T-helper 9 cell (primary cell): ENCODE measurements around the gene B3GNT7.
"Not testable (repeated sequence)": the region's sequence is repeated elsewhere in the genome, so short reads cannot be mapped to it uniquely, and the experiment has no call there.

Source experiments
- DNase-seq: peaks from one replicate; pipeline ENCODE4 v3.0.0-alpha.2; 2020

The B3GNT7 gene

GRCh38 chr2:231364961-231365810 lies 30.3 kb upstream of the B3GNT7 start:
- no peak for DNase-seq

GRCh38 chr2:231367178-231367577 lies 28.3 kb upstream of the B3GNT7 start:
- DNase-seq = no peak

GRCh38 chr2:231369580-231370428 lies 25.7 kb upstream of the B3GNT7 start:
- DNase-seq = no peak

GRCh38 chr2:231370429-231370748 lies 25.1 kb upstream of the B3GNT7 start:
- no peak for DNase-seq

- DNase-seq = no peak
These were observed 24.6 kb upstream of the B3GNT7 start for GRCh38 chr2:231370749-231371429.

GRCh38 chr2:231371430-231372054 lies 24.0 kb upstream of the B3GNT7 start:
- DNase-seq = no peak

- no peak for DNase-seq
These were observed 23.2 kb upstream of the B3GNT7 start for GRCh38 chr2:231372326-231372725.

- no peak for DNase-seq
These were observed 22.3 kb upstream of the B3GNT7 start for GRCh38 chr2:231373184-231373583.

- DNase-seq = no peak
These were observed 21.6 kb upstream of the B3GNT7 start for GRCh38 chr2:231373786-231374349.

- no peak for DNase-seq
These were observed 20.7 kb upstream of the B3GNT7 start for GRCh38 chr2:231374771-231375170.

- not testable (repeated sequence) for DNase-seq
These were observed 19.4 kb upstream of the B3GNT7 start for GRCh38 chr2:231375994-231376615.

GRCh38 chr2:231376857-231377256 lies 18.7 kb upstream of the B3GNT7 start:
- DNase-seq = no peak

- DNase-seq = no peak
These were observed 17.3 kb upstream of the B3GNT7 start for GRCh38 chr2:231378026-231378722.

GRCh38 chr2:231379266-231380215 lies 16.0 kb upstream of the B3GNT7 start:
- no peak for DNase-seq

GRCh38 chr2:231380307-231380706 lies 15.2 kb upstream of the B3GNT7 start:
- no peak for DNase-seq

- DNase-seq = no peak
These were observed 14.3 kb upstream of the B3GNT7 start for GRCh38 chr2:231380991-231381847.

GRCh38 chr2:231382116-231382515 lies 13.4 kb upstream of the B3GNT7 start:
- DNase-seq = no peak

- no peak for DNase-seq
These were observed 11.9 kb upstream of the B3GNT7 start for GRCh38 chr2:231383416-231384108.

- no peak for DNase-seq
These were observed 11.4 kb upstream of the B3GNT7 start for GRCh38 chr2:231384109-231384435.
